Measurements from ENCODE around the gene METTL13. TPM values are rescaled to one million over a fixed set of nuclear protein-coding genes. Genes with fewer than 3 reads are reported as not detected.

Gene METTL13
- total and polyA plus RNA-seq, 9 of the 15 experiments (the other 6 are each of a cell fraction or from before 2014, with no cell fraction given): 18.9 to 78.9 (median 54.9) TPM

- Histone ChIP-seq H3K36me3 (ENCODE audit: control insufficient read depth, insufficient read depth, low read length) (no peaks in the 10 kb centered on the region), H2AFZ (ENCODE audit: low read depth, low read length) (no peak overlapping the region), H3K79me2 (ENCODE audit: control insufficient read depth, insufficient read depth, low read length) (no peaks in the 10 kb centered on the region), H3K27me3 (ENCODE audit: control insufficient read depth in 2 of 2, insufficient read depth in 2 of 2, low read length in 2 of 2) (no peaks in the 10 kb centered on the region), H3K9me3 (replicated peaks; ENCODE audit: control insufficient read depth, insufficient read depth, low read depth, low read length) (no peaks in the 10 kb centered on the region), H3K4me2 (ENCODE audit: insufficient read depth, low read length) (no peak overlapping the region), H3K4me3 (no peak overlapping the region), H3K4me1 (replicated peaks in 1 of 2; ENCODE audit: control insufficient read depth in 2 of 2, insufficient read depth in 2 of 2, low read length in 2 of 2) (0 out of 5 replicates have a peak, but pooled peaks cover 0 to 3% of the 10 kb centered on the region in 2 experiments), H4K20me1 (replicated peaks; ENCODE audit: control insufficient read depth, insufficient read depth, low read length) (no peaks in the 10 kb centered on the region), H3K9ac (ENCODE audit: insufficient read depth in 1 of 2, low read depth in 2 of 2, low read length in 2 of 2) (no peak overlapping the region), H3K27ac (ENCODE audit: extremely low read depth, low read depth, low read length) (no peak overlapping the region), H3K9me1 (ENCODE audit: control insufficient read depth, insufficient read depth, low read length) (no peaks in the 10 kb centered on the region)
- POLR2A ChIA-PET: interaction anchor here (0.5 to 0.6 kb wide), 2 partner anchors 16 to 44 kb away, joined by 3 read pairs; no protein-coding TSS in a partner anchor
- in situ Hi-C loops (cut with MboI): loop anchor here (10.0 kb wide), 1 partner anchor 589 kb away; no protein-coding TSS in a partner anchor
- no peak for TF ChIP-seq GTF2B (IDR thresholded peaks at IDR 0.05; ENCODE audit: extremely low read depth, insufficient read length)
- no peak for TF ChIP-seq ZNF282 (CRISPR knock-in tag; IDR thresholded peaks at IDR 0.05)
- no peak for TF ChIP-seq BCOR (IDR thresholded peaks at IDR 0.05)
- TF ChIP-seq ILK (tag; IDR thresholded peaks at IDR 0.05; ENCODE audit: borderline replicate concordance, low read depth): no peak
- TF ChIP-seq ZBTB17 (CRISPR knock-in tag; IDR thresholded peaks at IDR 0.05): no peak
- no peak for TF ChIP-seq U2AF2 (optimal IDR thresholded peaks at IDR 0.05; ENCODE audit: low read depth, low read length)
- no peak for TF ChIP-seq HMG20B (CRISPR knock-in tag; IDR thresholded peaks at IDR 0.05)
- TF ChIP-seq SPI1 (IDR thresholded peaks at IDR 0.05; ENCODE audit: borderline replicate concordance, low read depth, low read length): no peak
- 0 out of 4 replicates have a peak, but pooled peaks of 1 of the 2 experiments have one; percentile 20 for TF ChIP-seq MAZ (CRISPR knock-in tag; conservative IDR thresholded peaks at IDR 0.05 in 1 of 2, IDR thresholded peaks at IDR 0.05 in 1 of 2)
- no peak for DNase-seq (ENCODE audit: extremely low read depth in 1 of 4, low spot score in 3 of 4)
- WGBS (ENCODE audit: insufficient coverage, low coverage, missing lambda C conversion rate): 2% methylated on average over 9 of the region's 9 CpGs
- no TSS peak for BruUV-seq (replicated peaks)
- no peak for ATAC-seq
- no peak for FAIRE-seq
- intact Hi-C loops (cut with micrococcal nuclease): loop anchor here (5.0 kb wide), 1 partner anchor 117 kb away; no protein-coding TSS in a partner anchor
- CTCF ChIA-PET (ENCODE audit: low intra/inter-chr PET ratio): interaction anchor here (0.6 to 1.6 kb wide), 2 partner anchors 45 to 153 kb away, joined by 3 read pairs; partner anchors contain the start of gene MYOC
These were observed 24.1 kb downstream of the METTL13 start for GRCh38 chr1:171805395-171806115.
